SKM-1 treated with dmso at 0.1 percent for 144 hours (cell line): ENCODE measurements around the gene ARPC1A.
"Not testable (repeated sequence)": the region's sequence is repeated elsewhere in the genome, so short reads cannot be mapped to it uniquely, and the experiment has no call there.

Source experiments
- DNase-seq: peaks from one replicate; lab custom pipeline; 2025; ENCODE audit not compliant: unreplicated experiment; lab: John Stamatoyannopoulos, UW

Gene ARPC1A

DNA sequence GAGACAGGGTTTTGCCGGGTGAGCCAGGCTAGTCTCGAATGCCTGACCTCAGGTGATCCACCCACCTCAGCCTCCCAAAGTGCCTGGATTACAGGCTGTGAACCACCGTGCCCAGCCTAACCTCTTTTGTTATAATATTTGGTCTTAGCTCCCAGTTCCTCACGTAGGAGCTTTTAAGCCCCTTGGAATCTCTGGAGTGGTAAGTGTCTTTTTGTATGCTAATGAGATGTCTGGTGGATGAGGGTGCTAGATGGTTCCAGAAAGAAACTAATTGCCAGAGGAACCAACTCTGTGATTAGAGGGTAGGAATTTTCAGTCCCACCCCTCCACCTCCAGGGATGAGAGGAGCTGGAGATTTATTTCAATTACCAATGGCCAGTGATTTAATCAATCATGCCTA lies 5.3 kb upstream of the ARPC1A start:
- DNase-seq, result no peak

DNA sequence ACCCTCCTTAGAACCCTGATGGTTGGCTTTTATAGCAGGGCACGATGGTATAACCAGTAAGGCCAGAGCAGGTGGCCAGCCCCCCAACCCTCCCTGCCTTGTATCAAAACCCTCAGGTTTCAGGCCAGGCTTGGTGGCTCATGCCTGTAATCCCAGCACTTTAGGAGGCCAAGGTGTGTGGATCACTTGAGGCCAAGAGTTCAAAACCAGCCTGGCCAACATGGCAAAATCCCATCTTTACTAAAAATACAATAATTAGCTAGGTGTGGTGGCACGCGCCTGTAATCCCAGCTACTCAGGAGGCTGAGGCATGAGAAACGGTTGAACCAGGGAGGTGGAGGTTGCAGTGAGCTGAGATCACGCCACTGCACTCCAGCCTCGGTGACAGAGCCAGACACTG lies 3.0 kb upstream of the ARPC1A start:
- DNase-seq, result not testable (repeated sequence)

DNA sequence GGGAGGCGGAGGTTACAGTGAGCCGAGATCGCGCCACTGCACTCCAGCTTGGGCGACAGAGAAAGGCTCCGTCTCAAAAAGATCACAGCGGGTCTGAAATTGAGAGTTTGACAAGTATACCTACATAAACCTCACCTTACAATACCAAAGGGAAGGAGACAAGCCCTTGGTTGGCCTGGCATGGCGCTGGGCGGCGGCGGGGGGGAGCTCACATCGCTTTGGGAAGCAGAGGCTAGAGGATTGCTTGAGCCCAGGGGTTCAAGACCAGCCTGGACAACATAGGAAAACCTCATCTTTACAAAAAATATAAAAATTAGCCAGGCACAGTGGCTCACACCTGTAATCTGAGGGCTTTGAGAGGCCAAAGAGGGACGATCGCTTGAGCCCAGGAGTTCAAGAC lies 1.1 kb upstream of the ARPC1A start:
- no peak for DNase-seq

DNA sequence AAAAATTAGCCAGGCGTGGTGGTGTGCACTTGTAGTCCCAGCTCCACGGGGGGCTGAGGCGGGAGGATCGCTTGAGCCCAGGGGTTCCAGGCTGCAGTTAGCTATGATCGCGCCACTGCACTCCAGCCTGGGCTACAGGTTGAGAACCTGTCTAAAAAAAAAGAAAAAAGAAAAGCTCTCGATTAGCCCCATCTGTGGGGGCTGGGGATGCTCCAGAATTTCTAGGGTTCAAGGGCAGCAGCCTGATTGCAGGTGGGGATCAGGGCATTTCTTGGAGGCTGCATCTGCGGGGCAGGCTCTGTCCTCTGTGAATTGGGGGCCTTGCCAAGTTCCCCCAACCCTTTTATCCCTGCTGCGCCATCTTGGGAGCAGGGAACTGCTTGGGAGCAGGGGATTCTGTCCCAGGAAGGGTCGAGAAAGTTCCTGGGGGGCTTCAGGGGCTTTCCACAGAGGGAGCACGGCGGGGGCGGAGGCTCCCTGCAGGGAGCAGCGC lies 651 bp upstream of the ARPC1A start:
- DNase-seq, result no peak

DNA sequence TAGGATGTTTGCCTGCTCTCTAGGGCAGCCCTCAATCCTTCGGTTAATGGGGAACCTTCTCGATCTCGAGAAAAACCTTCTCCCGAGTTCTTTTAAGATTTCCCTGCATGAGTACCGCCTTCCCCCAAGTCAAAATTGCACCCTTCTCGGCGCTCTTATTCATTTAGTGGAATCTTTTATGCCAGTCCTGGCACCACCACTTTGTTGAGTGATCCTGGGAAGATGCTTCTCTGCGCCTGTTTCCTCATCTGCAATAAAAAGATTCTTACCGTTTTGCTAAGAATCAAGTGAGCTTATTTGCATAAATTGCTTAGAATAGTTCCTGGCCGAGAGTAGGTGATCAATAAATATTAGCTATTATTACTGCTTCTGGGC lies 697 bp downstream of the ARPC1A start:
- no peak for DNase-seq

DNA sequence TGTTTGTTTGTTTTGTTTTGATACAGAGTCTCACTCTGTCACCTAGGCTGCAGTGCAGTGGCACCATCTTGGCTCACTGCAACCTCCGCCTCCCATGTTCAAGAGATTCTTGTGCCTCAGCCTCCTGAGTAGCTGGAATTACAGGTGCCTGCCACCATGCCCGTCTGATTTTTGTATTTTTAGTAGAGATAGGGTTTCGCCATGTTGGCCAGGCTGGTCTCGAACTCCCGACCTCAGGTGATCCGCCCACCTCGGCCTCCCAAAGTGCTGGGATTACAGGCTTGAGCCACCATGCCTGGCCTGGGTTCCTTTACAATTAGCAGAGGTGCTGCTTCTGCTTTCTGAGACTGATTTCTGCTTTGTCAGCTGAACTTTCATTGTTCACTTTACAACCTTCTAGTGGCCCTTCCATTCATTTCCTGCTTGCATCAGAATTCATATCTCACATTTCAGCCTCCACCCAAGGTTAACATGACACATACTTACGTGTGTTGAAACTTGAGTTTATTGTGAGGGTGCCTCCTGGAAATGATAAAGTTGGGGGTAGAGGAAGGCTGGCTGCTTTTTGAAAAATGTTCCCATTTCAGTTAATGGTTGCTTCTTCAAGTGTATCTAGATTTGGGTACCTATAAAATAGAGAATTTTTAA lies 4.7 kb downstream of the ARPC1A start:
- peak; percentile 96 for DNase-seq

DNA sequence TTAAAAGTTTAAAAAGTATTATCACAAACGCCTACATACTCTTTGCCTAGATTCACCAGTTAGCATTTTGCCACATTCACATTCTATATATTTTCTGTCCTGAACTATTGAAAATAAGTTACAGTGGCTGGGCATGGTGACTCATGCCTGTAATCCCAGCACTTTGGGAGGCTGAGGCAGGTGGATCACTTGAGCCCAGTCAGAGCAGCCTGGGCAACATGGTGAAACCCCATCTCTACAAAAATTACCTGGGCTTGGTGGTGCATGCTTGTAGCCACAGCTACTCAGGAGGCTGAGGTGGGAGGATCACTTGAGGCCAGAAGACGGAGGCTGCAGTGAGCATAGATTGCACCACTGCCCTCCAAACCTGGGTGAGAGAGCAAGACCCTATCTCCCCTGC lies 5.3 kb downstream of the ARPC1A start:
- no peak for DNase-seq

DNA sequence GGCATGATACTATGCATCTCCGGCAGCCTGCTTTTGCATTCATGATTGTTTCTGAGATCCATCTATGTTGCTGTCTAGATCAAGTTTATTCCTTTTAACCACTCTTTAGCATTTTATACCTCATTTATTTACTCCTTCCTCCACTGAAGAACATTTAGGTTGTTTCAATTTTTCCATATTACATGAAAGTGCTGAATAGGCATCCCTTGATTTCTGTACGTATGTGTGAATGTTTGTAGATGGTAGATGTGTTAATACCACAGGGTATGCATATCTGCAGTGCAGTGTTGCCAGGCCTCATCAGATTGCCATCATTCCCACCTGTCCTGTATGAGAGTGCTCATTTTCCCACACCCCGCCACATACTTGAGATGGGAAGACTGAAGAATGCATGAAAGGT lies 13.9 kb downstream of the ARPC1A start:
- no peak for DNase-seq

DNA sequence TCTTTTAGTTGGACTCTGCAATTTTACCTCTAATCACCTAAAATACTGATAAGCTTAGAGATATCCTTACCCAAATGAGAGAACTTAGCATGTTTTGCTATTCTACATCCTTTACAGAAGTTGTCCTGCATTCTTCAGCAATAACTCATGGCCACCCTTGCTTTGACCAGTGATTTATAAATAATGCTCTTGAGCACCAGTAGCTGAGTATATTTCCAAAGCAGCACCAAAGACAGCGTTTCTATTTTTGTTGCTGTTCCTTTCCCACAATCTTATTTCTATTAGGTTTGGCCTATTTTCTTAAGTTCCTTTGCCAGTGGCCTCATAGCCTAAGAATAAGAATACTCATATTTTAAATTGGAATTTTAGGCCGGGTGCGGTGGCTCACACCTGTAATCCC lies 15.0 kb downstream of the ARPC1A start:
- no peak for DNase-seq

DNA sequence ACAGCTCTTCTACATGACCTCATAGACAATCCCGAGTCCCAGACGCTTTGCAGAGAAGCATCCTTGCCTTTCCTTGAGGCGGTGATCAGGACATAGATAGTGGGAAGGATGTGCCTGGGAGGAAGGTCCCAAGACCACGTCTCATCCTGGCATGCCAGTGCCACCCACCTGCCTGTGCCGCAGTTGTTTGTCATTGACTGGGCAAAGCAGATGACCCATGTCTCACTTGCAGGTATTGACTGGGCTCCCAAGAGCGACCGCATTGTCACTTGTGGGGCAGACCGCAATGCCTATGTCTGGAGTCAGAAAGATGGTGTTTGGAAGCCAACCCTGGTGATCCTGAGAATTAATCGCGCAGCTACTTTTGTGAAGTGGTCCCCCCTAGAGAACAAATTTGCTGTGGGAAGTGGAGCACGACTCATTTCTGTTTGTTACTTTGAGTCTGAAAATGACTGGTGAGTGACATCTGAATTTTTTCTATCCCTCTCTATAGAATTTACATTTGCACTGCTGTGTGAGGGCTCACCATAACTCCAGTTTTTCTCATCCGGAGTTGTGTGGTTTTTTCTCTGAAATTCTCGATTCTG lies 18.5 kb downstream of the ARPC1A start:
- no peak for DNase-seq

DNA sequence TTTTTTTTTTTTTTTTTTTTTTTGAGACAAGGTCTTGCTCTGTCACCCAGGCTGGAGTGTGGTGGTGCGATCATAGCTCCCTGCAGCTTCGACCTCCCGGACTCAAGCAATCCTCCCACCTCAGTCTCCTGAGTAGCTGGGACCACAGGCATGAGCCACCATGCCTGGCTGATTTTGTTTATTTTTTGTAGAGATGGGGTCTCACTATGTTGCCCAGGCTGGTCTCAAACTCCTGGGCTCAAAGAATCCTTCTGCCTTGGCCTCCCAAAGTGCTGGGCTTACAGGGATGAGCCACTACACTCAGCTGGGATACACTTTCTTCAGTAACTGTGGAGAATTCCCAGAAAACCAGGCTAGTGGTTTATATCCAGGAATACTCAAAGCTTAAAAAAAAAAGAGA lies 24.9 kb downstream of the ARPC1A start:
- not testable (repeated sequence) for DNase-seq

DNA sequence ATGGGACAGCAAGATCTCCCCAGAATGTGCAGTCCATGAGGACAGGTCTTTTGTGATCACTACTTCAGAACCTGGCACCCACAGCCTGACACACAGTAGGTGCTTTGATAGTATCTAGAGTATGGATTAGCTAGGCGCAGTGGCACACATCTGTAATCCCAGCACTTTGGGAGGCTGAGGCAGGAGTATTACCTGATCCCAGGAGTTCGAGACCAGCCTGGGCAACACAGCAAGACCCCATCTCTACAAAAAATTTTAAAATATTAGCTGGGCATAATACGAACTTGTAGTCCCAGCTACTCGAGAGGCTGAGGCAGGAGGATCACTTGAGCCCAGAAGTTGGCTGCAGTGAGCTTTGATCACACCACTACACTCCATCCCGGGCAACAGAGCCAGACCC lies 26.5 kb downstream of the ARPC1A start:
- no peak for DNase-seq

DNA sequence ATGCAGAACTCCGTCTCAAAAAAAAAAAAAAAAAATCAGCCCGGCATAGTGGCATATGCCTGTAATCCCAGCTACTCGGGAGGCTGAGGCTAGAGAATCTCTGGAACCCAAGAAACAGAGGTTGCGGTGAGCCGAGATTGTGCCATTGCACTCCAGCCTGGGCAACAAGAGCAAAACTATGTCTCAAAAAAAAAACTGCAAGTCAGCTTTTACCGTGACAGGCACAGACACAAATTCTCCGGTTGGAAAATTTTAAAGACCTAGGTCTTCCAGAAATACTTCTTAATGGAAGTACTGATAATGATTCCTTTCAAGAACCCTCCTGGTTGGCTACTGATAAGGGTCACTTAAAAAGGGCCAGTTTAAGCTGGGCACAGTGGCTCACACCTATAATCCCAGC lies 29.4 kb downstream of the ARPC1A start:
- DNase-seq, result no peak

DNA sequence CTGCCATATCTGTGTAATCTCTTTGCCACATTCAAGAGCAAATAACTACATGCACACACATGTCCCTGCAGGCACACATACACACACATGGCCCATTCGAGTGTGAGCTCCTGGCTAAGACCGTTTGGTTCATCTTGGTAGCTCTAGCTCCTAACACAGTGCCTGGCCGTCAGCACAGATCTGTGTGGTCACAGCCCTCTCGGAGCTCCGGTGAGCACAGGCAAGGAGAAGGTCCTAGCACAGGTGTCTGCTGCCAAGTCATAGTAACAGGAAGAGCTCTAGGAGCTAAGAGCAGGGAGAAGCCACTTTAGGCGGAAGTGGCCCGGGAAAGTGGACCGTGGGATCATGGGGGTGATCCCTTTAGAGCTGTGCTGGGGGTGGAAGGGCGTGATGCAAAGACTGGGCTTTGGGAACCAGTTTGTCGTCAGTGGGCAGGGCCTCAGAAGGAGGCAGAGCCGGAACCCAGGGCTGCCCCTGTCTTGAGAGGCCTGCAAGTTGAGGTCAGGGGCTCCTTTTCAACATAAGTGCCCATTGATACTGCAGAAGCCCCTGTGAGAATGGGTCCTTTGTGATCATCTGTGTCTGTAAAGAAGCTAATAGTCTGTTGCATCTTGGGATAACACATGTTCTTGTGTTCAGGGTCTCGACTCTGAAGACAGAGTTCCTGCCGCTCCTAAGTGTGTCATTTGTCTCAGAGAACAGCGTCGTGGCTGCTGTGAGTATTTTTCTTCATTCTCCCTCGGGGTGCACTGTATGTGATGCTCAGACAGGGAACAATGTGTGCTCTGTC lies 32.2 kb downstream of the ARPC1A start:
- DNase-seq, result no peak

DNA sequence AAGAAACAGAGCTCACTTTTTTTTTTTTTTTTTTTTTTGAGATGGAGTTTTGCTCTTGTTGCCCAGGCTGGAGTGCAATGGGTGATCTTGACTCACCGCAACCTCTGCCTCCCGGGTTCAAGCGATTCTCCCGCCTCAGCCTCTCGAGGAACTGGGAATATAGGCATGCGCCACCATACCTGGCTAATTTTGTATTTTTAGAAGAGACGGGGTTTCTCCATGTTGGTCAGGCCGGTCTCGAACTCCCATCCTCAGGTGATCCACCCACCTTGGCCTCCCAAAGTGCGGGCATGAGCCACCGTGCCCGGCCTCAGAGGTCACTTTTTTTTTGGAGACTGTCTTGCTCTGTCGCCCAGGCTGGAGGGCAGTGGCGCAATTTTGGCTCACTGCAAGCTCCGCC lies 32.8 kb downstream of the ARPC1A start:
- not testable (repeated sequence) for DNase-seq

DNA sequence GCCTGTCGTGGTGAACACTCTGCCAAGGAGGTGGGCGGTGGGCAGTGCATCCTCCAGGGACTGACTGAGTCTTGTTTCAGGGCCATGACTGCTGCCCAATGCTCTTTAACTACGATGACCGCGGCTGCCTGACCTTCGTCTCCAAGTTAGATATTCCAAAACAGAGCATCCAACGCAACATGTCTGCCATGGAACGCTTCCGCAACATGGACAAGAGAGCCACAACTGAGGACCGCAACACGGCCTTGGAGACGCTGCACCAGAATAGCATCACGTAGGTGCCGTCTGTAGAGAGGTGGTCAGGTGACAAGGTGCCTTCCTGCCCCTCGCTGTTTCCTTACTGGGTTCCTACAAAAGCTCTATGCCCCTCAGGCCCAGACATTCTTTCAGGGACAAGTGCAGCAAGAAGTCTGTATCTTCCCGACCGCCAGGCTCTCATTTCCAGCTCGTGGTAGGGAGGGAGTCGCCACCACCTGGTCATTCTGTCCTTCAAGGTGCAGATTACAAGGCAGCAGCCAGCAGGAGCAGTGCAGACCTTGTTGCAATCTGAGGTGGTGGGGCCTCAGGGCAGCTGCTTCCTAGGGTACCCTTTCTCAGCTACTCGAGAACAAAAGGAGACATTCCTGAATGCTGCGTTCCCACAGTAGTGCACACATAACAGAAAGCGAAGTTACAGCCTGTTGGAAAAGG lies 33.9 kb downstream of the ARPC1A start:
- DNase-seq, result no peak

DNA sequence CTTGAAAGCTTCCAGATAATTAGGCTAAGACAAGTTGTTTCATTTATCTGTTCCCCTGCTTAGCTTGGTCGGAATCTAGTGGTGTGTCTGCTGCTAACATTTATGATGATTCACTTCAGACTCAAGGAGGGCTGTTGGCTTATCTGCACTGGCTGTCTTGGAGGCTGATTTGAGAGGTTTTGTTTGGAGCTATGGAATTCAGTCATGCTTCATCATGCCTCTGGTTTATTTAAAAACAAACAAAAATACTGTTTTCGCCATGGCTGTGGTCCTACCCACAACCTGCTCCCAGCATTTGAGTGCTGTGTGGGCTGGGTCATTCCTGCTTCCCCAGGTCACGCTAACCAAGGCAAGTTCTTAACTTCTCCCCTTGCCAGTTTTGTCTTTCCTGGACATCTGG lies 37.1 kb downstream of the ARPC1A start:
- DNase-seq, result no peak

DNA sequence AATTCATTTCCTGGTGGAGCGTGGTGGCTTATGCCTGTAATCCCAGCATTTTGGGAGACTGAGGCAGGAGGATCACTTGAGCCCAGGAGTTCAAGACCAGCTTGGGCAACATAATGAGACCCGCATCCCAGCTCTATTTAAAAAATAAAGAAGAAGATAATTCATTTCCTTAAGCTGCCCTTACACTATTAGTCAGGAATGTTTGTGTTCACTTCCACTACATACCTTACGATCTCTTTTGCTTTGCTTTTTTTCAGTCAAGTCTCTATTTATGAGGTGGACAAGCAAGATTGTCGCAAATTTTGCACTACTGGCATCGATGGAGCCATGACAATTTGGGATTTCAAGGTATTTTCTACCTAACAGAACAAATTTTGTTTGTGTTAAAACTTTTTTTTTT lies 37.6 kb downstream of the ARPC1A start:
- DNase-seq, result no peak

DNA sequence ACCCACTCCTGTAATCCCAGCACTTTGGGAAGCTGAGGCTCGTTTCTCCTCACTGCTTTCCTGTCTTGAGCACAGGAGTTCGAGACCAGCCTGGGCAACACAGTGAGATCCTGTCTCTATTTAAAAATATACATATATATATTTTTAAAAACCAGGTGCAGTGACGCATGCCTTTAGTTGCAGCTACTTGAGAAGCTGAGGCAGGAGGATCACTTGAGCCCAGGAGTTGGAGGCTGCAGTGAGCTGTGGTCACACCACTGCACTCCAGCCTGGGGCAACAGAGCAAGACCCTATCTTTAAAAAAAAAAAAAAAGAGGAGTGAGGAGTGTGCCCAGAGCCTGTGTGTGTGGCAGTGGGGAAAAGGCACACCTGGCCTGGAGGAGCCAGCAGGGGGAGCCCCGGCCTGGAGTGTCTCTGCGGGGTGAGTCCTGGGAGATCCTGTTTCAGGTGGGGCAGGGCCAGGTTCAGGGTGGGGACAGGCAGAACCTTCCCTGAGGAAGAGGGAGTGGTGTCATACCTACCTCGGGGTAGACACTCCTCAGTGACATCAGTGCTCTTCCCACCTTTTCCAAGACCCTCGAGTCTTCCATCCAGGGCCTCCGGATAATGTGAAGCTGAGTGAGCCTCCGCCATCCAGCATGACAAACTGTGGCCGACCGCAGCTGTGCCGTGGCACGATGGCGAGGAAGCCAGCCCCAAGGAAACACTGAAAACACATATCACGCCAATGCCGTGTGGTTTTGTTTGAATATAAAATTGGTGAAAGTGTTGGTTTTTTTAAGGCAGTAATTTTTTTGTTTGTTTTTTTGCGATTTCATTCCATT lies 39.8 kb downstream of the ARPC1A start:
- no peak for DNase-seq

DNA sequence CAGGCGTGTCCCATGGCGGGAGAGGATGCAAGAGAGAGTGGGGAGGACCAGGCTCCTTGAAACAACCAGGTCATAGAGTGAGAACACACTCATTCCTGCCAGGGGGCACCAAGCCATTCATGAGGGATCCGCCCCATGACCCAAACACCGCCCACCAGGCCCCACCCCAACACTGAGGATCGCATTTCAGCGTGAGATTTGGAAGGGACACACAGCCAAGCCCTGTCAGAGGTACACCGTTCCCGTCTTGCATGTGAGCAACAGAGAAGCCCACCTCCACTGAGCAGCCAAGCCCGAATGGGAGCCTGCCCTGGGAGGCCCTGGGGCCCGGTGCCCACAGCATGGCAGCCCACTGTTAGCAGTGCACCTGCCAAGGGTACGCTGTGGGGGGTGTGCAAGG lies 40.9 kb downstream of the ARPC1A start:
- no peak for DNase-seq
